Neural cell (in vitro differentiated cells): ENCODE measurements around the gene ZSWIM8. TPM values are rescaled to one million over a fixed set of nuclear protein-coding genes. Genes with fewer than 3 reads are reported as not detected.

Experiments used
- H2AFZ ChIP-seq: fragments of 200-600, 300-800 bp; sonication (generic), shearing (Covaris generic); 2 replicates; pipeline ENCODE4 v1.6.0; 2014; ENCODE audit warnings: low read depth, mild to moderate bottlenecking, antibody characterized with exemption, low read length, moderate library complexity
- H3F3A ChIP-seq: fragments of 200-600 bp; shearing (Covaris generic); 2 replicates; pipeline ENCODE4 v1.6.1; 2016; ENCODE audit warnings: mild to moderate bottlenecking, moderate library complexity, mixed read lengths, antibody characterized with exemption, low read length; ENCODE audit not compliant: insufficient read depth, poor library complexity, severe bottlenecking
- H3K27ac ChIP-seq: fragments of 200-600, 300-800 bp; sonication (generic), shearing (Covaris generic); 2 replicates; pipeline ENCODE4 v1.5.1; 2014; ENCODE audit warnings: mild to moderate bottlenecking, low read length, moderate library complexity
- H3K27me3 ChIP-seq: fragments of 300-800, 200-600 bp; sonication (generic), shearing (Covaris generic); 2 replicates; pipeline ENCODE4 v1.6.0; 2014; ENCODE audit warnings: mild to moderate bottlenecking, low read depth, low read length, moderate library complexity; ENCODE audit not compliant: insufficient read depth
- H3K36me3 ChIP-seq: fragments of 300-800, 200-600 bp; sonication (generic), shearing (Covaris generic); 2 replicates; pipeline ENCODE4 v1.5.1; 2014; ENCODE audit warnings: mild to moderate bottlenecking, antibody characterized with exemption, low read length, moderate library complexity; ENCODE audit not compliant: insufficient read depth
- H3K4me2 ChIP-seq: fragments of 300-800, 200-600 bp; sonication (generic), shearing (Covaris generic); 2 replicates; pipeline ENCODE4 v1.6.0; 2014; ENCODE audit warnings: mild to moderate bottlenecking, low read length
- H3K4me3 ChIP-seq: fragments of 300-800, 200-600 bp; sonication (generic), shearing (Covaris generic); 2 replicates; pipeline ENCODE4 v1.5.1; 2014; ENCODE audit warnings: mild to moderate bottlenecking, low read length, moderate library complexity
- H3K79me2 ChIP-seq: fragments of 200-600 bp; shearing (Covaris generic); replicated peaks from 2 replicates; pipeline ENCODE4 v1.6.0; 2014; ENCODE audit warnings: mild to moderate bottlenecking, low read length, moderate library complexity; ENCODE audit not compliant: insufficient read depth
- H3K9ac ChIP-seq: fragments of 300-800, 200-600 bp; sonication (generic), shearing (Covaris generic); 2 replicates; pipeline ENCODE4 v1.6.1; 2016; ENCODE audit warnings: mild to moderate bottlenecking, low read length, mixed read lengths
- H3K9me2 ChIP-seq: fragments of 200-600 bp; shearing (Covaris generic); 2 replicates; pipeline ENCODE4 v1.6.1; 2016; ENCODE audit warnings: mild to moderate bottlenecking, low read length, mixed read lengths; ENCODE audit not compliant: insufficient read depth
- H3K9me3 ChIP-seq: fragments of 200-600, 300-800 bp; sonication (generic), shearing (Covaris generic); 2 replicates; pipeline ENCODE4 v1.6.1; 2016; ENCODE audit warnings: mild to moderate bottlenecking, mixed run types, low read length, moderate library complexity, mixed read lengths
- H4K20me1 ChIP-seq: fragments of 200-600 bp; shearing (Covaris generic); 2 replicates; pipeline ENCODE4 v1.6.1; 2016; ENCODE audit warnings: mild to moderate bottlenecking, mixed run types; ENCODE audit not compliant: insufficient read depth
- EP300 ChIP-seq: fragments of 450-650 bp; conservative IDR thresholded peaks from 2 replicates; pipeline ENCODE4 v1.6.1; 2014; ENCODE audit warnings: antibody characterized with exemption, mild to moderate bottlenecking, moderate library complexity; ENCODE audit not compliant: poor library complexity, severe bottlenecking
- EZH2 ChIP-seq: fragments of 200-600, 300-800 bp; shearing (Covaris generic), sonication (generic); IDR thresholded peaks from 2 replicates; pipeline ENCODE4 v1.6.1; 2014; ENCODE audit warnings: antibody characterized with exemption, low read length, borderline replicate concordance, mild to moderate bottlenecking; ENCODE audit not compliant: insufficient read depth, poor library complexity, severe bottlenecking
- MXI1 ChIP-seq: fragments of 450-650 bp; conservative IDR thresholded peaks from 2 replicates; pipeline ENCODE4 v1.6.1; 2014; ENCODE audit warnings: antibody characterized with exemption, mild to moderate bottlenecking; ENCODE audit not compliant: poor library complexity, severe bottlenecking
- POLR2AphosphoS5 ChIP-seq: IDR thresholded peaks from 2 replicates; pipeline ENCODE4 v1.6.1; 2012
- RAD21 ChIP-seq: fragments of 450-650 bp; conservative IDR thresholded peaks from 2 replicates; pipeline ENCODE4 v1.6.1; 2014; ENCODE audit warnings: antibody characterized with exemption, mild to moderate bottlenecking, moderate library complexity
- SMC3 ChIP-seq: fragments of 450-650 bp; conservative IDR thresholded peaks from 2 replicates; pipeline ENCODE4 v1.6.1; 2014; ENCODE audit warnings: antibody characterized with exemption, mild to moderate bottlenecking, moderate library complexity; ENCODE audit not compliant: poor library complexity
- TAF1 ChIP-seq: IDR thresholded peaks from 2 replicates; pipeline ENCODE4 v1.6.1; 2012; ENCODE audit warnings: low read depth
- polyA plus RNA-seq: library from polyadenylated mRNA; depleted of rRNA; stranded (reverse); fragments of >200 nt; gene quantifications from 2 replicates; pipeline ENCODE4 v1.2.3, GENCODE V29; 2014
- TF ChIP-seq, protein P1 (sequence below): IDR thresholded peaks from 2 replicates; pipeline ENCODE4 v1.6.1; 2012; ENCODE audit warnings: borderline replicate concordance
- TF ChIP-seq, protein P2 (sequence below): fragments of 450-650 bp; IDR thresholded peaks from 2 replicates; pipeline ENCODE4 v1.5.1; 2014; ENCODE audit warnings: antibody characterized with exemption, mild to moderate bottlenecking, moderate library complexity; ENCODE audit not compliant: poor library complexity, severe bottlenecking

The ZSWIM8 gene
- polyA plus RNA-seq, 1 donor from 2014 or later: 69.1 TPM

- Histone ChIP-seq H3F3A (no peaks in the 10 kb centered on the region), H3K27me3 (no peaks in the 10 kb centered on the region), H2AFZ (peak within 1 kb of the TSS; percentile 35), H3K9ac (peak within 1 kb of the TSS; percentile 84), H3K27ac (peak within 1 kb of the TSS; percentile 96), H3K4me3 (peak within 1 kb of the TSS; percentile 79), H3K79me2 (peaks cover 25% of the 10 kb centered on the region), H3K9me3 (no peaks in the 10 kb centered on the region), H3K4me2 (peak within 1 kb of the TSS; percentile 99), H4K20me1 (no peaks in the 10 kb centered on the region), H3K9me2 (no peaks in the 10 kb centered on the region), H3K36me3 (no peaks in the 10 kb centered on the region)
- TF ChIP-seq, protein P1, sequence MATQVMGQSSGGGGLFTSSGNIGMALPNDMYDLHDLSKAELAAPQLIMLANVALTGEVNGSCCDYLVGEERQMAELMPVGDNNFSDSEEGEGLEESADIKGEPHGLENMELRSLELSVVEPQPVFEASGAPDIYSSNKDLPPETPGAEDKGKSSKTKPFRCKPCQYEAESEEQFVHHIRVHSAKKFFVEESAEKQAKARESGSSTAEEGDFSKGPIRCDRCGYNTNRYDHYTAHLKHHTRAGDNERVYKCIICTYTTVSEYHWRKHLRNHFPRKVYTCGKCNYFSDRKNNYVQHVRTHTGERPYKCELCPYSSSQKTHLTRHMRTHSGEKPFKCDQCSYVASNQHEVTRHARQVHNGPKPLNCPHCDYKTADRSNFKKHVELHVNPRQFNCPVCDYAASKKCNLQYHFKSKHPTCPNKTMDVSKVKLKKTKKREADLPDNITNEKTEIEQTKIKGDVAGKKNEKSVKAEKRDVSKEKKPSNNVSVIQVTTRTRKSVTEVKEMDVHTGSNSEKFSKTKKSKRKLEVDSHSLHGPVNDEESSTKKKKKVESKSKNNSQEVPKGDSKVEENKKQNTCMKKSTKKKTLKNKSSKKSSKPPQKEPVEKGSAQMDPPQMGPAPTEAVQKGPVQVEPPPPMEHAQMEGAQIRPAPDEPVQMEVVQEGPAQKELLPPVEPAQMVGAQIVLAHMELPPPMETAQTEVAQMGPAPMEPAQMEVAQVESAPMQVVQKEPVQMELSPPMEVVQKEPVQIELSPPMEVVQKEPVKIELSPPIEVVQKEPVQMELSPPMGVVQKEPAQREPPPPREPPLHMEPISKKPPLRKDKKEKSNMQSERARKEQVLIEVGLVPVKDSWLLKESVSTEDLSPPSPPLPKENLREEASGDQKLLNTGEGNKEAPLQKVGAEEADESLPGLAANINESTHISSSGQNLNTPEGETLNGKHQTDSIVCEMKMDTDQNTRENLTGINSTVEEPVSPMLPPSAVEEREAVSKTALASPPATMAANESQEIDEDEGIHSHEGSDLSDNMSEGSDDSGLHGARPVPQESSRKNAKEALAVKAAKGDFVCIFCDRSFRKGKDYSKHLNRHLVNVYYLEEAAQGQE: peak; percentile 64
- TF ChIP-seq EZH2: no peak
- TF ChIP-seq MXI1: peak; percentile 75
- no peak for TF ChIP-seq RAD21
- peak; percentile 84 for TF ChIP-seq EP300
- peak; percentile 89 for TF ChIP-seq TAF1
- TF ChIP-seq SMC3: no peak
- TF ChIP-seq, protein P2, sequence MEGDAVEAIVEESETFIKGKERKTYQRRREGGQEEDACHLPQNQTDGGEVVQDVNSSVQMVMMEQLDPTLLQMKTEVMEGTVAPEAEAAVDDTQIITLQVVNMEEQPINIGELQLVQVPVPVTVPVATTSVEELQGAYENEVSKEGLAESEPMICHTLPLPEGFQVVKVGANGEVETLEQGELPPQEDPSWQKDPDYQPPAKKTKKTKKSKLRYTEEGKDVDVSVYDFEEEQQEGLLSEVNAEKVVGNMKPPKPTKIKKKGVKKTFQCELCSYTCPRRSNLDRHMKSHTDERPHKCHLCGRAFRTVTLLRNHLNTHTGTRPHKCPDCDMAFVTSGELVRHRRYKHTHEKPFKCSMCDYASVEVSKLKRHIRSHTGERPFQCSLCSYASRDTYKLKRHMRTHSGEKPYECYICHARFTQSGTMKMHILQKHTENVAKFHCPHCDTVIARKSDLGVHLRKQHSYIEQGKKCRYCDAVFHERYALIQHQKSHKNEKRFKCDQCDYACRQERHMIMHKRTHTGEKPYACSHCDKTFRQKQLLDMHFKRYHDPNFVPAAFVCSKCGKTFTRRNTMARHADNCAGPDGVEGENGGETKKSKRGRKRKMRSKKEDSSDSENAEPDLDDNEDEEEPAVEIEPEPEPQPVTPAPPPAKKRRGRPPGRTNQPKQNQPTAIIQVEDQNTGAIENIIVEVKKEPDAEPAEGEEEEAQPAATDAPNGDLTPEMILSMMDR: peak; percentile 21
- TF ChIP-seq POLR2AphosphoS5: peak; percentile 88
Observed at GRCh38 chr10:73743905-73744663, 41.3 kb upstream of the ZSWIM8 start, which contains the start of gene SEC24C. SEC24C (plus strand) TSS chr10:73744372; CDS start chr10:73746833, 2,461 bp downstream.

GRCh38 chr10:73744664-73744975 is 40.8 kb upstream of the ZSWIM8 start:
- peak overlapping the region; percentile 84 for H3K9ac ChIP-seq
- peaks cover 25% of the 10 kb centered on the region for H3K79me2 ChIP-seq
- H3K27ac ChIP-seq: peak overlapping the region; percentile 96
- H3F3A ChIP-seq: no peaks in the 10 kb centered on the region
- H3K4me3 ChIP-seq: peak overlapping the region; percentile 79
- TF ChIP-seq SMC3 (peak; percentile 13), MXI1 (no peak)
- no peaks in the 10 kb centered on the region for H3K9me3 ChIP-seq
- no peaks in the 10 kb centered on the region for H4K20me1 ChIP-seq
- H3K4me2 ChIP-seq: peak overlapping the region; percentile 99
- H3K9me2 ChIP-seq: no peaks in the 10 kb centered on the region
- H3K36me3 ChIP-seq: no peaks in the 10 kb centered on the region
- H3K27me3 ChIP-seq: no peaks in the 10 kb centered on the region
- peak overlapping the region; percentile 9 for H2AFZ ChIP-seq
